GM12873 (cell line): ENCODE results near the gene ZNHIT3.

Experiments used
- TF ChIP-seq, protein P1 (sequence below): IDR thresholded peaks from 2 replicates; pipeline ENCODE4 v1.5.1; 2012; ENCODE audit warnings: low read depth, mild to moderate bottlenecking, moderate library complexity, low read length, control low read depth; ENCODE audit not compliant: insufficient read depth; ENCODE audit errors: missing control alignments

Gene ZNHIT3

DNA sequence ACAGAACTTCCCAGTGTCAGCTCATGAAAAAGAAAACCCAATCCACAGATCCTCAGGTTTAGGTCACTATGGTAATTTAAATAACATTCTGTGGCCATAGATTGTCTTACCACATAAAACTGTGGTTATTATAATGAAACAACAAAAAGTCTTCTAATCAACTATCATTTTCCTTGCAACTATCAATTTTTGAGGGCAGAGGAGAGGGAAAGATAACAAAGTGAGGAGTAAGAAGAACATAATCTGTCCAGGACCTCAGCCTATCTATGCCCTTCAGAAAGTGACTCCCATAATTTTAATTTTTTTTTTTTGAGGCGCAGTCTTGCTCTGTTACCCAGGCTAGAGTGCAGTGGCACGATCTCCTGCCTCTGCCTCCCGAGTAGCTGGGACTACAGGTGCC lies 54.2 kb downstream of the ZNHIT3 start:
- TF ChIP-seq, protein P1, sequence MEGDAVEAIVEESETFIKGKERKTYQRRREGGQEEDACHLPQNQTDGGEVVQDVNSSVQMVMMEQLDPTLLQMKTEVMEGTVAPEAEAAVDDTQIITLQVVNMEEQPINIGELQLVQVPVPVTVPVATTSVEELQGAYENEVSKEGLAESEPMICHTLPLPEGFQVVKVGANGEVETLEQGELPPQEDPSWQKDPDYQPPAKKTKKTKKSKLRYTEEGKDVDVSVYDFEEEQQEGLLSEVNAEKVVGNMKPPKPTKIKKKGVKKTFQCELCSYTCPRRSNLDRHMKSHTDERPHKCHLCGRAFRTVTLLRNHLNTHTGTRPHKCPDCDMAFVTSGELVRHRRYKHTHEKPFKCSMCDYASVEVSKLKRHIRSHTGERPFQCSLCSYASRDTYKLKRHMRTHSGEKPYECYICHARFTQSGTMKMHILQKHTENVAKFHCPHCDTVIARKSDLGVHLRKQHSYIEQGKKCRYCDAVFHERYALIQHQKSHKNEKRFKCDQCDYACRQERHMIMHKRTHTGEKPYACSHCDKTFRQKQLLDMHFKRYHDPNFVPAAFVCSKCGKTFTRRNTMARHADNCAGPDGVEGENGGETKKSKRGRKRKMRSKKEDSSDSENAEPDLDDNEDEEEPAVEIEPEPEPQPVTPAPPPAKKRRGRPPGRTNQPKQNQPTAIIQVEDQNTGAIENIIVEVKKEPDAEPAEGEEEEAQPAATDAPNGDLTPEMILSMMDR, result no peak

DNA sequence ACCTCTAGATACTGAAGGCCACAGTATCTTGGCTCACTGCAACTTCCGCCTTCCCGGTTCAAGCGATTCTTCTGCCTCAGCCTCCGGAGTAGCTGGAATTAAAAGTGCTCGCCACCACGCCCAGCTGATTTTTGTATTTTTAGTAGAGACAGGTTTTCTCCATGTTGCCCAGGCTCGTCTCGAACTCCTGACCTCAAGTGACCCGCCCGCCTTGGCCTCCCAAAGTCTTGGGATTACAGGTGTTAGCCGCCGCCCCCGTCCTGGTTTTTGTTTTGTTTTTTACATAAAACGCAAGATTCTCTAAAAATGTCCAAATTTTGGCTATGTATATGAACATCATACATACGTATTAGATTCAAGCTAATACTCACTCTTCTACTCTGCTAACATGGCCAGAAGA lies 56.3 kb downstream of the ZNHIT3 start:
- TF ChIP-seq, protein P1, result no peak

DNA sequence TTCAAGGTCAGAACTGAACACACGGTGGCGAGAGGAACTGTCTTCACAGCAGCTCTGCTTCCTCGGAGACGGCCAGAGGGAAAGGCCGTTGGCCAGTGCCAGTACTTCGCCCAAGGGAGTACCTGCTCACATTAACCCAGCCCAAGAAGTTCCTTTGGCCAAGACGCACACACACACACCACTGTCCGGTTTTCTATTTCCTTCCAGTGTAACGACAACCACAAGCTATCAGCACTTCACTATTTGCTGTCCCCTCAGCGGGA lies 57.5 kb downstream of the ZNHIT3 start:
- TF ChIP-seq, protein P1, result peak; percentile 11

DNA sequence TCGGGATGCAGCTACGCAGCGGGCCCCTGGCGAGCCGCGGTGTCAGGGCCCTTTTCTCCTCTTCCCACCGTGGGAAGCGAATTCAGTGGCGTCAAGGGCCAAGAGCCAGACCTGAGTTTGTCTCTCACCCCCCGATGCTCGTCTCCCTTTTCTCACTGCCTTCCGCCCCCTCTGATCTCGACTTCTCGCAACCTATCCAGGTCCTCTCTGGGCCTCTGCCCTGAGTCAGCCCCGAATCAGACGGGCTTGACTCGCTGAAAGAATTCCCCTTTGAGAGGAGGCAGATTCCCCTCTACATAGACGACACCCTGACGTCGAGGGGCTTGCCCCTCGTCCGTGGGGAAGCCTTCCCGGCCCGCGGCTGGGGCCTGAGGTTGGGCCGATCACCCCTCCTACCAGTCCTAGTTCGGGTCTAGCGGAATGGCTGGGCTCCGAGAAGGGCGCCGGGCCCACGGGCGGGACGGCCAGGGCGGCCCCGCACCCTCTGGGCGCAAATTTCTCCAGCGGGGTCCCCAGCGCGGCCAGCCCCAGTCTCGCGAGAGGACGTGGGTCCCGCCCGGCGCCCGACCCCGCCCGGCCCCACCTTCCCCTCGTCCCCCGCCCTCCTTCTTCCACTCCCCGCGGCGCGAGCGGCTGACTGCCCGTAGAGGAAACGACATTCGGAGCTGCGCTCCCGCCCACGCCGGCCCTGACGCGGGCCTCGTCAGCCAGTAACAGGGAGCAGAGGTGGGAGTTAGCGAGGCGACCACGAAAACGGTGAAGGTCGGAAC lies 58.0 kb downstream of the ZNHIT3 start, which contains the start of gene GGNBP2:
Gene GGNBP2 (plus strand): TSS at position 613 of the 770 bp plus-strand sequence. CDS start 806 bp downstream, outside the sequence.
- TF ChIP-seq, protein P1, result no peak

DNA sequence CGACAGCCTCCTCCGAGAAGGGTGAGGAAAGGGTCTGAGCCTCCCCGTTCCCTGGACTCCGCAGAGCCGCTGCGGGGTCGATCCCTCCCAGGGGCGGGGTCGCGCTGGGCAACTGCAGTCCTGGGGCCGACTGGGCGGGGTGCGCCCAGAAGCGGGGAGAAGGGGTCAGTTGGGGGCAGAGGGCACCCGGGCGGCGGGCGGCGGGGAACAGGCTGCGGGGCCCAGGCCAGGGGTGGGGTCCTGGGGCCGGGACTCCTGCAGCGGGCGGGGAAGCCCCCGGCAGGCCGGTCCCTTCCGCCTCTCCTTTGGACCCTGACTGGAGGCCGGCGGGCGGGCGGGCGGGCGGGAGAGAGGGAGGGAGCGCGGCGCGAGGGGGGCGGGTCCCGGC lies 58.6 kb downstream of the ZNHIT3 start:
- TF ChIP-seq, protein P1, result no peak
